Right lobe of liver (tissue), 6 donors: ENCODE measurements around the gene PCID2. TPM values are rescaled to one million over a fixed set of nuclear protein-coding genes. Genes with fewer than 3 reads are reported as not detected.

ENCODE experiments used
- ATAC-seq, 4 donors: fragments of 200-7000 bp; cut with Tn5 transposase; one replicate each; pipeline ENCODE4 v1.9.1; 2020; ENCODE audit warnings: mild to moderate bottlenecking in 4 of 4, moderate library complexity in 4 of 4
- DNase-seq, 3 donors: peaks; one replicate each; pipeline ENCODE4 v3.0.0-alpha.2; 2020
- H3K27ac ChIP-seq, 3 donors: fragments of 200-600 bp; one replicate each; pipeline ENCODE4 v1.8.0; 2022
- H3K27me3 ChIP-seq, 2 donors: fragments of 200-600 bp; one replicate each; pipeline ENCODE4 v1.8.0; 2022
- H3K36me3 ChIP-seq, 4 donors: fragments of 200-600 bp; sonication (generic) in 1 of 4; one replicate each; pipeline versions ENCODE4 v1.5.1 to v1.8.0; 2017 to 2022; ENCODE audit warnings: control low read depth in 1 of 4
- H3K4me1 ChIP-seq, 4 donors: fragments of 200-600 bp; sonication (generic) in 1 of 4; one replicate each; pipeline versions ENCODE4 v1.5.1 to v1.8.0; 2017 to 2022; ENCODE audit warnings: control low read depth in 1 of 4
- H3K4me3 ChIP-seq, 3 donors: fragments of 200-600 bp; one replicate each; pipeline ENCODE4 v1.8.0; 2022
- H3K9me3 ChIP-seq, 4 donors: fragments of 200-600 bp; sonication (generic) in 1 of 4; one replicate each; pipeline versions ENCODE4 v1.5.1 to v1.8.0; 2017 to 2022; ENCODE audit warnings: control low read depth in 1 of 4
- CTCF ChIP-seq, 4 donors: fragments of 200-600 bp in 3 of 4; fragments of 450-650 bp in 1 of 4; IDR thresholded peaks; one replicate each; pipeline versions ENCODE4 v1.5.1 to v1.8.0; 2016 to 2022; ENCODE audit warnings: antibody characterized with exemption in 4 of 4, mild to moderate bottlenecking in 2 of 4
- POLR2A ChIP-seq: fragments of 450-650 bp; IDR thresholded peaks from one replicate; pipeline ENCODE4 v1.6.1; 2017; ENCODE audit warnings: antibody characterized with exemption, mild to moderate bottlenecking
- WGBS: methylation state at CpG from one replicate; pipeline ENCODE4 v1.1.6; 2018; ENCODE audit warnings: low coverage, low lambda C conversion rate; ENCODE audit not compliant: insufficient coverage; ENCODE audit errors: missing lambda C conversion rate; 5-methylcytosine and 5-hydroxymethylcytosine counted together
- intact Hi-C, 2 donors: fragments of 100-400 bp; cut with DNase I; formaldehyde crosslinking; loops; one replicate each; pipeline versions ENCODE4 v1.11.2 to v1.14.1; 2022
- total RNA-seq, 6 experiments: library from RNA; depleted of rRNA in 2 of 6; stranded (reverse); fragments of >200 nt in 2 of 6; fragmentation: NEBNext Ultra II Directional in 3 of 6; extraction: Animal tissue kit (Norgen Biotek cat#: 25700) in 3 of 6; gene quantifications; one replicate each; pipeline versions ENCODE4 v1.1.0 to v1.2.4, GENCODE V29; 2016 to 2023
- donor health status: DM: no; HTN: yes; CAD: no.
- donor health status: DM: no; HTN: no; CAD: no.
- donor health status: DM: no; HTN: no; CAD: no.
- donor health status: DM: no; HTN: yes; CAD: no.
- donor health status: DM: no; HTN: yes; CAD: no.

PCID2 gene
- total RNA-seq, 6 experiments from 2014 or later = 15.1 to 24.9 (median 19.4) TPM

- Histone ChIP-seq H3K27ac (no peak overlapping the region), H3K9me3 (no peaks in the 10 kb centered on the region), H3K36me3 (peaks cover 0 to 8% (median 0%) of the 10 kb centered on the region in 4 donors), H3K4me1 (peaks cover 0 to 32% (median 7%) of the 10 kb centered on the region in 4 donors), H3K27me3 (no peaks in the 10 kb centered on the region), H3K4me3 (no peak overlapping the region)
- ATAC-seq = no peak
- no peak for TF ChIP-seq CTCF (IDR thresholded peaks at IDR 0.05)
- TF ChIP-seq POLR2A = no peak
- intact Hi-C loops = no loop called here
- no peak for DNase-seq
- WGBS = no CpG with 5 or more reads among the region's 5 CpGs
Observed at GRCh38 chr13:113204378-113204734, 4.1 kb downstream of the PCID2 start.

DNA sequence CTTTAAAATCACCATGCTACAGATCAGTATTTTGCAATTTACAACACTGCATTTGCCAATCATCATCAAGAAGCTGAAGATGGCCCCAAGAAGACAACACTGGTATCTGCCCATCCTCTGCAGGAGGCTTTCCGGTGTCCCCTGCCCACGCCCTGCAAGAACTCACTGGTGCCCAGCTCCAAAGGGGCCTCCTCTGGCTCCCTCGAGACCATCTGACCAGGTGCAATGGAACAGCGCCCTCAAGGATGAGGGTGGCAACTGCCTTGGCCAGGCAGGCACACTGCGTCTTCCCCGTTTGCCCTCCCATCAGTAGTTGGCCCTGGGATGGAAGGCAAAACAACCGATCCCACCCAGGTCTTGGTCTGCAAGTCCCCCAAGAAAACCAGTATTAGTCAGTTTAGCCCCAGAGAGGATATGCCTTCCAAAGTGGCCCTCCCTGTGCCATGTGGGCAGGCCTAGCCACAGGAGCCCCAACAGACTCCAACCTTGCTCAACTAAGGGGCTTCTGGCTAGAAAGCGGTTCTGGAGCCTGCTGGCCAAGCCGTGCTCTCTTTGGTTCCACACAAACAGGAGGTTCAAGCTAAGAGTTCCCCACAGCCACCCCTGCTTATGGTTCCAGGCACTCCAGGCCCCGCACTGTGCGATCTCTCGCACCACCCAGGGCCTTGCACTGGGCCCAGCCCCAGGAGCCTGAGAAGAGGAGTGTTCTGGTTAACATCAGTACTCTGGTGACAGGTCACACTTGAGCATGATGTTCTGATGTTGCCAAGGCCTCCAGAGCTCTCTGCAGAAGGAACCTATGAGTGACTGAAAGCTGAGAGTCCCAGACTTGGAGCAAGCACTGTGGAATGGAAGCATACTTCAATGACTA lies 4.7 kb downstream of the PCID2 start:
- intact Hi-C loops = no loop called here
- H3K36me3 ChIP-seq = peaks cover 0 to 14% (median 0%) of the 10 kb centered on the region in 4 donors
- no peaks in the 10 kb centered on the region for H3K27me3 ChIP-seq
- peaks cover 0 to 32% (median 7%) of the 10 kb centered on the region in 4 donors for H3K4me1 ChIP-seq
- no peaks in the 10 kb centered on the region for H3K9me3 ChIP-seq
- no peak for DNase-seq
- H3K27ac ChIP-seq = no peak overlapping the region
- TF ChIP-seq POLR2A (no peak), CTCF (IDR thresholded peaks at IDR 0.05) (no peak)
- H3K4me3 ChIP-seq = no peak overlapping the region
- ATAC-seq = no peak
- 100% methylated on average over 2 of the region's 12 CpGs for WGBS

DNA sequence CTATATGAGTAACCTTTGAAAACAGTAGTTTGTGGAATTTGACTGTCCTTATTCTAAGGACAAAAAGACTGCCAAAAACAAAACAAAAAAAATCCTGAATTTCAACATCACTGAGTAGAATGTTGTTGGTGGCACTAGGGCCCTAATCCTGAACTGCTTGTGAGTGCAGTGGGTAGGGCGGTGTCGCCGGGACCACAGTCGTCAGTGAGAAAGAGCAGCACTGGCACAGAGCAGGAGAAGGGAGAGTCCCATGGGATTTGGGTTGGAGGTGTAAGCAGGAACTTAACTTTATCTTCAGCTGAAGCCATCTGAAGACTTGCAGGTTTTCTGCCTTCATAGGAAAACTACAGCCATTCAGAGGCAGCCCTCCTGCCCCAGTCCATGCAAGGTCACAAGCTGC lies 5.6 kb downstream of the PCID2 start:
- 88% methylated on average over 4 of the region's 4 CpGs for WGBS
- ATAC-seq (no peak), DNase-seq (no peak)
- peaks cover 0 to 23% (median 3%) of the 10 kb centered on the region in 4 donors for H3K36me3 ChIP-seq
- no peaks in the 10 kb centered on the region for H3K9me3 ChIP-seq
- peaks cover 0 to 32% (median 7%) of the 10 kb centered on the region in 4 donors for H3K4me1 ChIP-seq
- H3K4me3 ChIP-seq = no peak overlapping the region
- intact Hi-C loops = no loop called here
- H3K27me3 ChIP-seq = no peaks in the 10 kb centered on the region
- no peak overlapping the region for H3K27ac ChIP-seq
- TF ChIP-seq CTCF (IDR thresholded peaks at IDR 0.05) = no peak
- no peak for TF ChIP-seq POLR2A

DNA sequence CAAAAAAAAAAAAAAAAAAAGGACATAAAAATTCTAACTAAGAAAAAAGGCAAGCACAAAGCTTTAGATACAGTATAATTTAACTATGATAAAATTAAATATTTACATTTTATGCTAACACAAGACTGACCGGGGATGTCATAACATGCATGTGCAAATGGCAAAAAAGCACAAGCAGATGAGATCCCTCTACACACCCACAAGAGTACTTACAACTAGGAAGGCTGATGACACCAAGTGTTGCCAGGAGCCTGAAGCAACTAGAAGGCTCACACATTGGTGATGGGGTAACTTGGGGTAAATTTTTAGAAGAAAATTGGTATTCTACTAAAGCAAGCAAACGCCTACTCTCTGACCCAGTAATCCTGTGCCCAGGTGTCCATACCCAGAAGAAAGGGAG lies 6.7 kb downstream of the PCID2 start:
- peaks cover 0 to 21% (median 2%) of the 10 kb centered on the region in 4 donors for H3K4me1 ChIP-seq
- intact Hi-C loops = no loop called here
- TF ChIP-seq CTCF (IDR thresholded peaks at IDR 0.05) (no peak), POLR2A (no peak)
- H3K4me3 ChIP-seq = no peak overlapping the region
- no peak for DNase-seq
- peaks cover 0 to 34% (median 8%) of the 10 kb centered on the region in 4 donors for H3K36me3 ChIP-seq
- ATAC-seq = no peak
- 87% methylated on average over 2 of the region's 2 CpGs for WGBS
- H3K9me3 ChIP-seq = no peaks in the 10 kb centered on the region
- H3K27ac ChIP-seq = no peak overlapping the region
- no peaks in the 10 kb centered on the region for H3K27me3 ChIP-seq
